Measurements from ENCODE around the gene ZC3H18. TPM values are rescaled to one million over a fixed set of nuclear protein-coding genes. Genes with fewer than 3 reads are reported as not detected.

ZC3H18 gene
- 10 to 100 TPM; 15.7 to 20.8 (median 20.3) TPM for total RNA-seq

GRCh38 chr16:88569985-88570690 is at the start of gene ZC3H18:
TSS of gene ZC3H18 (plus strand) at chr16:88570403. CDS start at chr16:88577124, 6,721 bp downstream.
- Histone ChIP-seq H3K4me1 (peaks cover 22% of the 10 kb centered on the region), H3K27ac (peak within 1 kb of the TSS; percentile 87), H3K4me3 (peak within 1 kb of the TSS; percentile 84), H3K9me3 (no peaks in the 10 kb centered on the region), H3K36me3 (peaks cover 8% of the 10 kb centered on the region), H3K27me3 (no peaks in the 10 kb centered on the region)
- DNase-seq (ENCODE audit: low spot score in 2 of 2): peak; percentile 96 to 97
- TF ChIP-seq POLR2AphosphoS5 (IDR thresholded peaks at IDR 0.05) (peak; percentile 44 to 90 (median 86)), POLR2A (IDR thresholded peaks at IDR 0.05) (peak in 1 of 2 donors; percentile 61), EP300 (IDR thresholded peaks at IDR 0.05) (no peak), CTCF (IDR thresholded peaks at IDR 0.05) (no peak)
- 1% methylated on average over 56 of the region's 90 CpGs for WGBS

GRCh38 chr16:88521674-88522073 is 48.5 kb upstream of the ZC3H18 start:
- WGBS: 60% methylated on average over 9 of the region's 9 CpGs
- peaks cover 13% of the 10 kb centered on the region for H3K4me1 ChIP-seq

GRCh38 chr16:88522276-88522949 is 47.8 kb upstream of the ZC3H18 start:
- no peak for DNase-seq (ENCODE audit: low spot score in 2 of 2)
- 83% methylated on average over 9 of the region's 24 CpGs for WGBS
- Histone ChIP-seq H3K27ac (no peak overlapping the region), H3K36me3 (no peaks in the 10 kb centered on the region), H3K9me3 (no peaks in the 10 kb centered on the region), H3K4me3 (no peak overlapping the region), H3K4me1 (peaks cover 18% of the 10 kb centered on the region), H3K27me3 (peaks cover 17% of the 10 kb centered on the region)
- TF ChIP-seq POLR2A (IDR thresholded peaks at IDR 0.05): no peak
- no peak for TF ChIP-seq EP300 (IDR thresholded peaks at IDR 0.05)
- no peak for TF ChIP-seq CTCF (IDR thresholded peaks at IDR 0.05)
- TF ChIP-seq POLR2AphosphoS5 (IDR thresholded peaks at IDR 0.05): no peak

More at GRCh38 chr16:88521674-88522073, 48.5 kb upstream of the ZC3H18 start:
- no peak for DNase-seq (ENCODE audit: low spot score in 2 of 2)
- Histone ChIP-seq H3K36me3 (no peaks in the 10 kb centered on the region), H3K27ac (no peak overlapping the region), H3K9me3 (no peaks in the 10 kb centered on the region), H3K27me3 (peaks cover 17% of the 10 kb centered on the region), H3K4me3 (no peak overlapping the region)
- TF ChIP-seq CTCF (IDR thresholded peaks at IDR 0.05) (no peak), EP300 (IDR thresholded peaks at IDR 0.05) (no peak), POLR2AphosphoS5 (IDR thresholded peaks at IDR 0.05) (no peak), POLR2A (IDR thresholded peaks at IDR 0.05) (no peak)

GRCh38 chr16:88523309-88524161 is 46.7 kb upstream of the ZC3H18 start:
- WGBS: 60% methylated on average over 19 of the region's 47 CpGs

More at GRCh38 chr16:88523309-88524161, 46.7 kb upstream of the ZC3H18 start:
- DNase-seq (ENCODE audit: low spot score in 2 of 2): no peak
- H3K27ac ChIP-seq: no peak overlapping the region
- H3K4me3 ChIP-seq: no peak overlapping the region
- TF ChIP-seq POLR2AphosphoS5 (IDR thresholded peaks at IDR 0.05) (no peak), EP300 (IDR thresholded peaks at IDR 0.05) (no peak), POLR2A (IDR thresholded peaks at IDR 0.05) (no peak), CTCF (IDR thresholded peaks at IDR 0.05) (no peak)
- no peaks in the 10 kb centered on the region for H3K9me3 ChIP-seq
- H3K27me3 ChIP-seq: peaks cover 17% of the 10 kb centered on the region
- peaks cover 23% of the 10 kb centered on the region for H3K4me1 ChIP-seq
- no peaks in the 10 kb centered on the region for H3K36me3 ChIP-seq
